HepG2 (cell line): ENCODE data around the gene TMEM19. TPM values are rescaled to one million over a fixed set of nuclear protein-coding genes. Genes with fewer than 3 reads are reported as not detected.

Experiments used
- ATAC-seq: fragments of 200-7000 bp; cut with Tn5 transposase; 3 replicates; pipeline ENCODE4 v1.9.1; 2020; ENCODE audit warnings: mild to moderate bottlenecking, moderate library complexity
- BruUV-seq: library from RNA; stranded (reverse); fragments of 400-500 nt; replicated peaks from 2 replicates; lab custom pipeline; 2021; lab: Mats Ljungman, UMichigan
- CTCF ChIA-PET: fragments of 300-600 bp; formaldehyde crosslinking; extraction: SDS; loops from one replicate; lab custom pipeline; 2021; ENCODE audit warnings: low total read pairs, inconsistent platforms, low intra/inter-chr PET ratio; lab: Yijun Ruan, JAX
- POLR2A ChIA-PET: fragments of 350-600 bp; sonication (Branson Sonifier 250); formaldehyde crosslinking; loops from one replicate; lab custom pipeline; 2020; ENCODE audit warnings: antibody characterized with exemption, inconsistent platforms; lab: Yijun Ruan, JAX
- DNase-seq: peaks from one replicate; pipeline ENCODE4 v3.0.0-alpha.2; 2015; ENCODE audit warnings: low spot score
- FAIRE-seq: peaks from 3 replicates; lab custom pipeline; 2011; peaks lifted over from hg19 to GRCh38; lab: Jason Lieb, UNC
- H2AFZ ChIP-seq: one replicate; pipeline ENCODE4 v1.6.1; 2011; ENCODE audit warnings: low read length, inconsistent platforms
- H3K27ac ChIP-seq: fragments of 300-600 bp; 3 replicates; pipeline ENCODE4 v1.8.0; 2011; ENCODE audit warnings: mixed run types, mild to moderate bottlenecking, mixed read lengths, low read length, inconsistent platforms; ENCODE audit not compliant: insufficient read depth; ENCODE audit errors: extremely low read length
- H3K27me3 ChIP-seq, 2 experiments: fragments of 200-600 bp in 1 of 2; 2 replicates in 1 of 2; 3 replicates in 1 of 2; pipeline versions ENCODE4 v1.6.0 to v1.8.0; 2011; ENCODE audit warnings: low read length in 2 of 2, mild to moderate bottlenecking in 2 of 2, moderate library complexity in 2 of 2, inconsistent platforms in 1 of 2; ENCODE audit not compliant: insufficient read depth in 2 of 2, control insufficient read depth in 1 of 2
- H3K36me3 ChIP-seq, 2 experiments: fragments of 200-600 bp in 1 of 2; replicated peaks in 1 of 2; 2 replicates in 1 of 2; 3 replicates in 1 of 2; pipeline versions ENCODE4 v1.5.1 to v1.8.0; 2011; ENCODE audit warnings: low read length in 2 of 2, inconsistent platforms in 1 of 2; ENCODE audit not compliant: insufficient read depth in 2 of 2, control insufficient read depth in 1 of 2
- H3K4me1 ChIP-seq: 2 replicates; pipeline ENCODE4 v1.5.1; 2012; ENCODE audit warnings: low read length, inconsistent platforms; ENCODE audit not compliant: insufficient read depth
- H3K4me2 ChIP-seq: 2 replicates; pipeline ENCODE4 v1.6.0; 2011; ENCODE audit warnings: low read depth, low read length, inconsistent platforms
- H3K4me3 ChIP-seq, 3 experiments: fragments of 200-600 bp in 1 of 3; sonication (generic), shearing (Covaris generic) in 1 of 3; replicated peaks in 1 of 3; 2 replicates each; pipeline ENCODE4 v1.5.1; 2011 to 2016; ENCODE audit warnings: low read length in 3 of 3, inconsistent platforms in 2 of 3, low read depth in 2 of 3, mild to moderate bottlenecking in 2 of 3, control low read depth in 1 of 3, mixed read lengths in 1 of 3; ENCODE audit not compliant: insufficient read depth in 1 of 3
- H3K79me2 ChIP-seq: one replicate; pipeline ENCODE4 v1.6.1; 2011; ENCODE audit warnings: low read length, inconsistent platforms; ENCODE audit not compliant: insufficient read depth
- H3K9ac ChIP-seq: 2 replicates; pipeline ENCODE4 v1.6.0; 2011; ENCODE audit warnings: mild to moderate bottlenecking, low read depth, low read length, inconsistent platforms; ENCODE audit not compliant: insufficient read depth
- H3K9me3 ChIP-seq: 2 replicates; pipeline ENCODE4 v1.5.1; 2012; ENCODE audit warnings: mild to moderate bottlenecking, low read length
- H4K20me1 ChIP-seq: 2 replicates; pipeline ENCODE4 v1.6.0; 2011; ENCODE audit warnings: inconsistent platforms, mild to moderate bottlenecking, low read length, moderate library complexity; ENCODE audit not compliant: insufficient read depth
- CEBPB ChIP-seq: IDR thresholded peaks from 2 replicates; pipeline ENCODE4 v1.6.1; 2011; ENCODE audit warnings: low read depth, low read length, improper control_type of control experiment, borderline replicate concordance
- CEBPG ChIP-seq: IDR thresholded peaks from 2 replicates; pipeline ENCODE4 v1.6.1; 2016
- CTCF ChIP-seq: sonication (generic); formaldehyde crosslinking; IDR thresholded peaks from 2 replicates; pipeline ENCODE4 v1.5.0; 2020; ENCODE audit warnings: mild to moderate bottlenecking, missing genetic modification reagents, moderate library complexity
- FOSL2 ChIP-seq: sonication (generic); formaldehyde crosslinking; IDR thresholded peaks from 2 replicates; pipeline ENCODE4 v1.4.0; 2020; ENCODE audit warnings: missing genetic modification reagents
- MED13 ChIP-seq: sonication (generic); formaldehyde crosslinking; IDR thresholded peaks from 2 replicates; pipeline ENCODE4 v1.5.0; 2020; ENCODE audit warnings: missing genetic modification reagents
- NR2C2 ChIP-seq: sonication (generic); formaldehyde crosslinking; IDR thresholded peaks from 2 replicates; pipeline ENCODE4 v1.4.0; 2020; ENCODE audit warnings: missing genetic modification reagents, mild to moderate bottlenecking, moderate library complexity, borderline replicate concordance
- RAD21 ChIP-seq: fragments of 450-650 bp; formaldehyde crosslinking; IDR thresholded peaks from 2 replicates; pipeline ENCODE4 v1.5.0; 2020; ENCODE audit warnings: mild to moderate bottlenecking
- RXRB ChIP-seq: IDR thresholded peaks from 2 replicates; pipeline ENCODE4 v1.6.1; 2016; ENCODE audit warnings: borderline replicate concordance, missing genetic modification reagents, missing compliant biosample characterization
- SMC3 ChIP-seq: IDR thresholded peaks from 2 replicates; pipeline ENCODE4 v1.6.1; 2011; ENCODE audit warnings: low read length, improper control_type of control experiment
- STAG1 ChIP-seq: sonication (generic); formaldehyde crosslinking; IDR thresholded peaks from 2 replicates; pipeline ENCODE4 v1.4.0; 2020; ENCODE audit warnings: missing genetic modification reagents
- TEAD3 ChIP-seq: optimal IDR thresholded peaks from 2 replicates; pipeline ENCODE3; 2016; ENCODE audit warnings: borderline replicate concordance
- THAP11 ChIP-seq: IDR thresholded peaks from 2 replicates; pipeline ENCODE4 v1.6.1; 2016; ENCODE audit warnings: missing biosample characterization, missing genetic modification reagents
- ZNF263 ChIP-seq: sonication (generic); formaldehyde crosslinking; IDR thresholded peaks from 2 replicates; pipeline ENCODE4 v1.4.0; 2020; ENCODE audit warnings: missing genetic modification reagents
- WGBS: methylation state at CpG from one replicate; pipeline ENCODE4 v1.1.6; 2017; ENCODE audit warnings: low lambda C conversion rate; 5-methylcytosine and 5-hydroxymethylcytosine counted together
- in situ Hi-C: cut with HindIII; loops from 2 replicates; pipeline ENCODE4 v1.10.0; 2017; ENCODE audit warnings: low pct_unique_long_range_greater_than_20kb; ENCODE audit not compliant: extremely low pct_ligation_motif_present
- intact Hi-C: fragments of 100-400 bp; cut with micrococcal nuclease; formaldehyde crosslinking; loops from one replicate; pipeline ENCODE4 v1.10.0; 2022; ENCODE audit not compliant: unreplicated experiment
- polyA plus RNA-seq, 8 experiments: library from polyadenylated mRNA; depleted of rRNA in 3 of 8; stranded (reverse) in 7 of 8; unstranded in 1 of 8; fragments of >200 nt; fragmentation: Illumina TruSeq in 4 of 8; extraction: Trizol in 4 of 8; gene quantifications; 2 replicates each; pipeline versions ENCODE4 v1.2.1 to v1.2.3, GENCODE V29; 2011 to 2016; ENCODE audit warnings: low read depth in 4 of 8, missing spikeins in 1 of 8, mixed read lengths in 1 of 8; ENCODE audit not compliant: insufficient read depth in 1 of 8
- total RNA-seq, 5 experiments: library from RNA; depleted of rRNA; stranded (reverse); fragments of >200 nt; fragmentation: Illumina TruSeq; extraction: Trizol; gene quantifications; 2 replicates each; pipeline ENCODE4 v1.2.3, GENCODE V29; 2016; ENCODE audit warnings: low read depth in 1 of 5
- TF ChIP-seq, protein P1 (sequence below): IDR thresholded peaks from 2 replicates; pipeline ENCODE4 v1.6.1; 2018; ENCODE audit warnings: missing genetic modification reagents
- TF ChIP-seq, protein P2 (sequence below): IDR thresholded peaks from 2 replicates; pipeline ENCODE4 v1.6.1; 2012; ENCODE audit warnings: low read depth, low read length, improper control_type of control experiment

The TMEM19 gene
- total and polyA plus RNA-seq, 2 of the 13 experiments (the other 11 are each of a cell fraction or from before 2014, with no cell fraction given) = 16.9 to 22.5 TPM

GRCh38 chr12:71744522-71745300 is 58.8 kb downstream of the TMEM19 start (continued):
- TF ChIP-seq ZNF263 = no peak
- TF ChIP-seq, all 625 proteins: peak for 0

- no peaks in the 10 kb centered on the region for H3K36me3 ChIP-seq
- H2AFZ ChIP-seq = no peak overlapping the region
- H3K27ac ChIP-seq = no peak overlapping the region
- no peaks in the 10 kb centered on the region for H3K79me2 ChIP-seq
- WGBS = 33% methylated on average over 4 of the region's 4 CpGs
- POLR2A ChIA-PET = interaction anchor here (1.1 to 1.6 kb wide), 5 partner anchors 15 to 111 kb away, joined by 3 to 8 read pairs (median 7); partner anchors contain the start of genes THAP2, TMEM19 and ZFC3H1
- no peaks in the 10 kb centered on the region for H4K20me1 ChIP-seq
- H3K4me1 ChIP-seq = peaks cover 10% of the 10 kb centered on the region
- H3K9me3 ChIP-seq = no peaks in the 10 kb centered on the region
- peak; percentile 66 for DNase-seq
- peak overlapping the region; percentile 31; the same call in 1 of the 2 replicates for H3K4me2 ChIP-seq
- intact Hi-C loops (loop anchor here (1.0 to 5.0 kb wide), 4 partner anchors 84 to 305 kb away; partner anchors contain the start of gene ZFC3H1), in situ Hi-C loops (loop anchor here (25.0 kb wide), 1 partner anchor 610 kb away; no protein-coding TSS in a partner anchor)
- H3K4me3 ChIP-seq = no peak overlapping the region; a peak in 1 of 6 replicates
- H3K27me3 ChIP-seq = no peaks in the 10 kb centered on the region; a peak in 1 of 5 replicates
- FAIRE-seq = peak; percentile 86
- BruUV-seq = no TSS peak
- peak; percentile 96 for ATAC-seq
- CTCF ChIA-PET = interaction anchor here (1.3 to 2.8 kb wide), 5 partner anchors 15 to 530 kb away, joined by 4 to 17 read pairs (median 7); no protein-coding TSS in a partner anchor
- H3K9ac ChIP-seq = no peak overlapping the region
- TF ChIP-seq SMC3 (peak; percentile 88), CEBPG (CRISPR knock-in tag) (peak; percentile 65), RXRB (CRISPR knock-in tag) (0 out of 2 replicates have a peak, but pooled peaks have one; percentile 14), MED13 (CRISPR knock-in tag) (no peak), STAG1 (CRISPR knock-in tag) (peak; percentile 84), TEAD3 (peak; percentile 17), CEBPB (peak; percentile 72; the same call in 1 of the 2 replicates), RAD21 (CRISPR knock-in tag) (peak; percentile 69), NR2C2 (CRISPR knock-in tag) (no peak), CTCF (peak; percentile 86), THAP11 (CRISPR knock-in tag) (peak; percentile 30; the same call in 1 of the 2 replicates), FOSL2 (0 out of 2 replicates have a peak, but pooled peaks have one; percentile 6)
- TF ChIP-seq, protein P1, sequence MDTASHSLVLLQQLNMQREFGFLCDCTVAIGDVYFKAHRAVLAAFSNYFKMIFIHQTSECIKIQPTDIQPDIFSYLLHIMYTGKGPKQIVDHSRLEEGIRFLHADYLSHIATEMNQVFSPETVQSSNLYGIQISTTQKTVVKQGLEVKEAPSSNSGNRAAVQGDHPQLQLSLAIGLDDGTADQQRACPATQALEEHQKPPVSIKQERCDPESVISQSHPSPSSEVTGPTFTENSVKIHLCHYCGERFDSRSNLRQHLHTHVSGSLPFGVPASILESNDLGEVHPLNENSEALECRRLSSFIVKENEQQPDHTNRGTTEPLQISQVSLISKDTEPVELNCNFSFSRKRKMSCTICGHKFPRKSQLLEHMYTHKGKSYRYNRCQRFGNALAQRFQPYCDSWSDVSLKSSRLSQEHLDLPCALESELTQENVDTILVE (CRISPR knock-in tag) = 0 out of 2 replicates have a peak, but pooled peaks have one; percentile 26
- TF ChIP-seq, protein P2, sequence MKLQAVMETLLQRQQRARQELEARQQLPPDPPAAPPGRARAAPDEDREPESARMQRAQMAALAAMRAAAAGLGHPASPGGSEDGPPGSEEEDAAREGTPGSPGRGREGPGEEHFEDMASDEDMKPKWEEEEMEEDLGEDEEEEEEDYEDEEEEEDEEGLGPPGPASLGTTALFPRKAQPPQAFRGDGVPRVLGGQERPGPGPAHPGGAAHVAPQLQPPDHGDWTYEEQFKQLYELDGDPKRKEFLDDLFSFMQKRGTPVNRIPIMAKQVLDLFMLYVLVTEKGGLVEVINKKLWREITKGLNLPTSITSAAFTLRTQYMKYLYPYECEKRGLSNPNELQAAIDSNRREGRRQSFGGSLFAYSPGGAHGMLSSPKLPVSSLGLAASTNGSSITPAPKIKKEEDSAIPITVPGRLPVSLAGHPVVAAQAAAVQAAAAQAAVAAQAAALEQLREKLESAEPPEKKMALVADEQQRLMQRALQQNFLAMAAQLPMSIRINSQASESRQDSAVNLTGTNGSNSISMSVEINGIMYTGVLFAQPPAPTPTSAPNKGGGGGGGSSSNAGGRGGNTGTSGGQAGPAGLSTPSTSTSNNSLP = peak; percentile 44
These were observed 61.2 kb downstream of the TMEM19 start for GRCh38 chr12:71746974-71747611.
